Endothelial cell of umbilical vein (primary cell): ENCODE measurements around the gene ATP5ME. TPM values are rescaled to one million over a fixed set of nuclear protein-coding genes. Genes with fewer than 3 reads are reported as not detected.

Experiments used
- BruUV-seq: library from RNA; stranded (reverse); fragments of 400-500 nt; replicated peaks from 2 replicates; lab custom pipeline; 2021; lab: Mats Ljungman, UMichigan
- CTCF ChIA-PET: fragments of 300-600, 350-600 bp; sonication (Branson Sonifier 250); formaldehyde crosslinking; loops from one replicate; lab custom pipeline; 2021; ENCODE audit warnings: antibody characterized with exemption, inconsistent platforms; lab: Charles Lee
- POLR2A ChIA-PET: fragments of 300-600, 350-600 bp; sonication (Branson Sonifier 250); formaldehyde crosslinking; loops from one replicate; lab custom pipeline; 2021; ENCODE audit warnings: antibody characterized with exemption, inconsistent platforms; lab: Charles Lee
- DNase-seq: peaks from one replicate; pipeline ENCODE4 v3.0.0-alpha.2; 2011; ENCODE audit warnings: low read depth, low spot score
- FAIRE-seq: peaks from 2 replicates; lab custom pipeline; 2011; peaks lifted over from hg19 to GRCh38; lab: Jason Lieb, UNC
- H2AFZ ChIP-seq: 2 replicates; pipeline ENCODE4 v1.6.0; 2012; ENCODE audit warnings: low read depth, low read length, control low read depth, inconsistent platforms
- H3K27ac ChIP-seq: 2 replicates; pipeline ENCODE4 v1.5.1; 2011; ENCODE audit warnings: low read depth, mild to moderate bottlenecking, control low read depth, low read length, moderate library complexity; ENCODE audit not compliant: insufficient read depth
- H3K27me3 ChIP-seq, 2 experiments: 2 replicates each; pipeline versions ENCODE4 v1.6.0 to v1.6.1; 2011; ENCODE audit warnings: low read length in 2 of 2, mixed read lengths in 1 of 2; ENCODE audit not compliant: control insufficient read depth in 2 of 2, insufficient read depth in 2 of 2
- H3K36me3 ChIP-seq, 2 experiments: 2 replicates in 1 of 2; 3 replicates in 1 of 2; pipeline ENCODE4 v1.5.1; 2011; ENCODE audit warnings: low read length in 2 of 2, mild to moderate bottlenecking in 1 of 2, moderate library complexity in 1 of 2; ENCODE audit not compliant: control insufficient read depth in 2 of 2, insufficient read depth in 2 of 2; ENCODE audit errors: extremely low read depth in 1 of 2
- H3K4me1 ChIP-seq: 3 replicates; pipeline ENCODE4 v1.5.1; 2011; ENCODE audit warnings: mild to moderate bottlenecking, low read length; ENCODE audit not compliant: control insufficient read depth, insufficient read depth; ENCODE audit errors: extremely low read depth
- H3K4me2 ChIP-seq: 2 replicates; pipeline ENCODE4 v1.6.1; 2011; ENCODE audit warnings: low read length, control low read depth, mixed read lengths; ENCODE audit not compliant: insufficient read depth
- H3K4me3 ChIP-seq, 3 experiments: fragments of 200-600 bp in 1 of 3; sonication (generic), shearing (Covaris generic) in 1 of 3; replicated peaks in 1 of 3; 2 replicates each; pipeline ENCODE4 v1.5.1; 2011 to 2016; ENCODE audit warnings: control low read depth in 3 of 3, low read length in 3 of 3, mild to moderate bottlenecking in 2 of 3, inconsistent platforms in 1 of 3, low read depth in 1 of 3, moderate library complexity in 1 of 3; ENCODE audit not compliant: insufficient read depth in 1 of 3
- H3K79me2 ChIP-seq: 2 replicates; pipeline ENCODE4 v1.6.0; 2012; ENCODE audit warnings: low read length, inconsistent platforms; ENCODE audit not compliant: control insufficient read depth, insufficient read depth
- H3K9ac ChIP-seq: replicated peaks from 2 replicates; pipeline ENCODE3; 2011; ENCODE audit warnings: low read length, control low read depth; ENCODE audit not compliant: insufficient read depth; ENCODE audit errors: extremely low read depth
- H3K9me1 ChIP-seq: replicated peaks from 3 replicates; pipeline ENCODE4 v1.6.0; 2011; ENCODE audit warnings: mild to moderate bottlenecking, low read length; ENCODE audit not compliant: control insufficient read depth, insufficient read depth; ENCODE audit errors: extremely low read depth
- H3K9me3 ChIP-seq: replicated peaks from 2 replicates; pipeline ENCODE4 v1.5.1; 2012; ENCODE audit warnings: low read length, inconsistent platforms; ENCODE audit not compliant: control insufficient read depth, insufficient read depth
- H4K20me1 ChIP-seq: replicated peaks from 2 replicates; pipeline ENCODE3; 2011; ENCODE audit warnings: mild to moderate bottlenecking, low read length; ENCODE audit not compliant: control insufficient read depth, insufficient read depth; ENCODE audit errors: extremely low read depth
- CTCF ChIP-seq, 2 donors: IDR thresholded peaks; 1 replicate in 1 of 2; 2 replicates in 1 of 2; pipeline ENCODE4 v1.5.1; 2011; ENCODE audit warnings: low read length in 2 of 2, mild to moderate bottlenecking in 2 of 2, moderate library complexity in 2 of 2, control low read depth in 1 of 2, inconsistent platforms in 1 of 2, low read depth in 1 of 2; ENCODE audit not compliant: insufficient read depth in 1 of 2; ENCODE audit errors: extremely low read depth in 1 of 2
- EZH2 ChIP-seq: IDR thresholded peaks from 2 replicates; pipeline ENCODE4 v1.6.1; 2012; ENCODE audit warnings: borderline replicate concordance, low read depth, mild to moderate bottlenecking, moderate library complexity, low read length, inconsistent platforms; ENCODE audit not compliant: severe bottlenecking
- FOS ChIP-seq: IDR thresholded peaks from 2 replicates; pipeline ENCODE4 v1.6.1; 2011; ENCODE audit warnings: mild to moderate bottlenecking, low read length, moderate library complexity, borderline replicate concordance; ENCODE audit not compliant: insufficient read depth
- GATA2 ChIP-seq: IDR thresholded peaks from 2 replicates; pipeline ENCODE4 v1.7.0; 2011; ENCODE audit warnings: low read depth, mild to moderate bottlenecking, moderate library complexity, mixed read lengths, low read length; ENCODE audit not compliant: insufficient read length, insufficient read depth
- JUN ChIP-seq: IDR thresholded peaks from 2 replicates; pipeline ENCODE4 v1.6.1; 2011; ENCODE audit warnings: borderline replicate concordance, low read depth; ENCODE audit not compliant: insufficient read length, insufficient read depth
- MYC ChIP-seq: IDR thresholded peaks from one replicate; pipeline ENCODE4 v1.6.1; 2011; ENCODE audit warnings: mild to moderate bottlenecking, low read depth, low read length
- POLR2A ChIP-seq: IDR thresholded peaks from 2 replicates; pipeline ENCODE4 v1.6.1; 2012; ENCODE audit warnings: low read depth, mild to moderate bottlenecking, control low read depth, low read length
- POLR2AphosphoS5 ChIP-seq: IDR thresholded peaks from 2 replicates; pipeline ENCODE4 v1.6.1; 2012; ENCODE audit warnings: low read depth, mild to moderate bottlenecking, control low read depth, low read length, moderate library complexity; ENCODE audit not compliant: insufficient read depth
- dilution Hi-C: fragments of 300-500 bp; cut with MboI; formaldehyde crosslinking; loops from one replicate; pipeline ENCODE4 v1.15.0; 2019; ENCODE audit warnings: low sequenced_read_pairs; ENCODE audit not compliant: extremely low pct_ligation_motif_present
- intact Hi-C: fragments of 100-400 bp; cut with micrococcal nuclease; formaldehyde crosslinking; loops from one replicate; pipeline ENCODE4 v1.10.0; 2022
- polyA plus RNA-seq, 4 experiments: library from polyadenylated mRNA; depleted of rRNA in 3 of 4; stranded (reverse) in 3 of 4; unstranded in 1 of 4; fragments of >200 nt; gene quantifications; 2 replicates each; pipeline versions ENCODE4 v1.2.1 to v1.2.3, GENCODE V29; 2011 to 2012; ENCODE audit warnings: missing spikeins in 1 of 4
- total RNA-seq: library from RNA; stranded (reverse); gene quantifications from 2 replicates; pipeline ENCODE4 v1.2.3, GENCODE V29; 2021
- TF ChIP-seq, protein P1 (sequence below): IDR thresholded peaks from 2 replicates; pipeline ENCODE4 v1.6.1; 2011; ENCODE audit not compliant: insufficient read depth, insufficient read length

The ATP5ME gene
- total and polyA plus RNA-seq, 2 donors (not counting 3 experiments of a cell fraction or from before 2014, with no cell fraction given) = 303 to 304 TPM

- intact Hi-C loops (no loop called here), dilution Hi-C loops (no loop called here)
- no peaks in the 10 kb centered on the region for H3K79me2 ChIP-seq
- no peaks in the 10 kb centered on the region for H3K9me3 ChIP-seq
- TF ChIP-seq EZH2 (no peak), GATA2 (no peak), CTCF (IDR thresholded peaks at IDR 0.05; ENCODE audit: extremely low read depth in 1 of 2, insufficient read depth in 1 of 2, low read depth in 1 of 2, low read length in 2 of 2) (no peak), JUN (no peak), MYC (no peak), POLR2AphosphoS5 (no peak), POLR2A (no peak), FOS (no peak)
- TF ChIP-seq, protein P1, sequence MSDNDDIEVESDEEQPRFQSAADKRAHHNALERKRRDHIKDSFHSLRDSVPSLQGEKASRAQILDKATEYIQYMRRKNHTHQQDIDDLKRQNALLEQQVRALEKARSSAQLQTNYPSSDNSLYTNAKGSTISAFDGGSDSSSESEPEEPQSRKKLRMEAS = no peak
- no peak overlapping the region for H3K4me3 ChIP-seq
- DNase-seq = no peak
- no TSS peak for BruUV-seq
- H3K4me2 ChIP-seq = no peak overlapping the region
- ChIA-PET POLR2A (no interaction called here), CTCF (no interaction called here)
- no peak overlapping the region for H3K27ac ChIP-seq
- H4K20me1 ChIP-seq = no peaks in the 10 kb centered on the region
- H3K9me1 ChIP-seq = no peaks in the 10 kb centered on the region
- no peak overlapping the region for H3K9ac ChIP-seq
- FAIRE-seq = no peak
- no peaks in the 10 kb centered on the region for H3K27me3 ChIP-seq
- H3K4me1 ChIP-seq = no peaks in the 10 kb centered on the region
- H2AFZ ChIP-seq = no peak overlapping the region
- no peaks in the 10 kb centered on the region for H3K36me3 ChIP-seq
Observed at GRCh38 chr4:657834-658667, 16.0 kb downstream of the ATP5ME start.
